BLaER1 treated with 17β-estradiol and CSF1 and Interleukin-3, amounts not matched to agents 10 nM and 100 nM (cell line): ENCODE measurements around the gene HNRNPA3.

Experiments used
- H3K27ac ChIP-seq, 11 experiments: shearing (Covaris generic); formaldehyde crosslinking; 2 replicates each; pipeline ENCODE4 v1.8.1; 2022
- H3K27me3 ChIP-seq, 11 experiments: shearing (Covaris generic); formaldehyde crosslinking; 2 replicates each; pipeline ENCODE4 v1.8.1; 2022
- H3K36me3 ChIP-seq, 11 experiments: shearing (Covaris generic); formaldehyde crosslinking; 2 replicates each; pipeline ENCODE4 v1.8.1; 2022
- H3K4me1 ChIP-seq, 10 experiments: shearing (Covaris generic); formaldehyde crosslinking; 2 replicates each; pipeline ENCODE4 v1.8.1; 2022
- H3K4me2 ChIP-seq, 11 experiments: shearing (Covaris generic); formaldehyde crosslinking; 2 replicates each; pipeline ENCODE4 v1.8.1; 2022
- H3K4me3 ChIP-seq, 10 experiments: shearing (Covaris generic); formaldehyde crosslinking; 2 replicates each; pipeline ENCODE4 v1.8.1; 2022
- H3K9ac ChIP-seq, 11 experiments: shearing (Covaris generic); formaldehyde crosslinking; 2 replicates each; pipeline ENCODE4 v1.8.1; 2022
- H3K9me3 ChIP-seq, 11 experiments: shearing (Covaris generic); formaldehyde crosslinking; replicated peaks in 1 of 11; 2 replicates each; pipeline ENCODE4 v1.8.1; 2022
- H4K20me1 ChIP-seq, 11 experiments: shearing (Covaris generic); formaldehyde crosslinking; 2 replicates each; pipeline ENCODE4 v1.8.1; 2022
- Cebpa-rat ChIP-seq, 11 experiments: shearing (Covaris generic); IDR thresholded peaks; 2 replicates each; pipeline ENCODE4 v1.8.1; 2022

HNRNPA3 gene

GRCh38 chr2:177212106-177212890 is at the start of gene HNRNPA3:
Gene HNRNPA3 (plus strand): TSS chr2:177212794. CDS start chr2:177212800, 6 bp downstream.
- no peaks in the 10 kb centered on the region for H3K9me3 ChIP-seq
- peak within 1 kb of the TSS; percentile 98 to 100 (median 100) for H3K27ac ChIP-seq
- H3K27me3 ChIP-seq = no peaks in the 10 kb centered on the region
- H4K20me1 ChIP-seq = peaks cover 40 to 42% (median 41%) of the 10 kb centered on the region in 11 experiments
- H3K4me1 ChIP-seq = peaks cover 29 to 47% (median 42%) of the 10 kb centered on the region in 10 experiments
- TF ChIP-seq Cebpa-rat (IDR thresholded peaks at IDR 0.05) = no peak
- H3K4me2 ChIP-seq = peak within 1 kb of the TSS; percentile 80 to 97 (median 89)
- H3K9ac ChIP-seq = peak within 1 kb of the TSS; percentile 98 to 100 (median 100)
- H3K36me3 ChIP-seq = peaks cover 30 to 40% (median 37%) of the 10 kb centered on the region in 11 experiments
- H3K4me3 ChIP-seq = peak within 1 kb of the TSS; percentile 60 to 93 (median 80)

- no peaks in the 10 kb centered on the region for H3K27me3 ChIP-seq
- H3K9me3 ChIP-seq = no peaks in the 10 kb centered on the region
- no peak for TF ChIP-seq Cebpa-rat (IDR thresholded peaks at IDR 0.05)
- H3K9ac ChIP-seq = peak overlapping the region in 4 of 11 experiments; percentile 47 to 72 (median 58); a peak in 5 of 22 replicates
- no peaks in the 10 kb centered on the region for H3K36me3 ChIP-seq
- H3K4me1 ChIP-seq = peaks cover 16 to 27% (median 20%) of the 10 kb centered on the region in 10 experiments
- H3K4me2 ChIP-seq = peak overlapping the region; percentile 63 to 89 (median 75); a peak in 16 of 22 replicates
- H3K4me3 ChIP-seq = peak overlapping the region in 1 of 10 experiments; percentile 45; a peak in 1 of 20 replicates
- H3K27ac ChIP-seq = no peak overlapping the region
- H4K20me1 ChIP-seq = no peaks in the 10 kb centered on the region
These were observed 48.5 kb upstream of the HNRNPA3 start for GRCh38 chr2:177164131-177164530.

- Histone ChIP-seq H3K27ac (peak overlapping the region in 8 of 11 experiments; percentile 11 to 64 (median 50); a peak in 13 of 22 replicates), H3K36me3 (no peaks in the 10 kb centered on the region), H3K4me2 (peak overlapping the region; percentile 63 to 89 (median 75); a peak in 21 of 22 replicates), H3K9me3 (no peaks in the 10 kb centered on the region), H3K4me3 (peak overlapping the region; percentile 30 to 62 (median 46); a peak in 19 of 20 replicates), H3K4me1 (peaks cover 18 to 32% (median 22%) of the 10 kb centered on the region in 10 experiments), H4K20me1 (no peaks in the 10 kb centered on the region), H3K27me3 (no peaks in the 10 kb centered on the region), H3K9ac (peak overlapping the region; percentile 15 to 72 (median 51); a peak in 18 of 22 replicates)
- TF ChIP-seq Cebpa-rat (IDR thresholded peaks at IDR 0.05) = peak; percentile 75 to 99 (median 97)
These were observed 48.0 kb upstream of the HNRNPA3 start for GRCh38 chr2:177164584-177165052.

GRCh38 chr2:177165061-177165583 is 47.5 kb upstream of the HNRNPA3 start:
- Histone ChIP-seq H3K9me3 (no peaks in the 10 kb centered on the region), H3K9ac (peak overlapping the region; percentile 15 to 72 (median 51); a peak in 19 of 22 replicates), H3K4me3 (peak overlapping the region; percentile 30 to 62 (median 46); a peak in 18 of 20 replicates), H3K27ac (peak overlapping the region in 8 of 11 experiments; percentile 11 to 64 (median 50); a peak in 13 of 22 replicates), H3K27me3 (no peaks in the 10 kb centered on the region), H3K4me2 (peak overlapping the region; percentile 63 to 89 (median 75)), H3K36me3 (no peaks in the 10 kb centered on the region), H3K4me1 (peaks cover 23 to 37% (median 27%) of the 10 kb centered on the region in 10 experiments), H4K20me1 (no peaks in the 10 kb centered on the region)
- no peak for TF ChIP-seq Cebpa-rat (IDR thresholded peaks at IDR 0.05)

GRCh38 chr2:177165721-177166711 is 46.6 kb upstream of the HNRNPA3 start:
- H3K4me2 ChIP-seq = peak overlapping the region; percentile 63 to 89 (median 75)
- no peaks in the 10 kb centered on the region for H3K27me3 ChIP-seq
- no peak for TF ChIP-seq Cebpa-rat (IDR thresholded peaks at IDR 0.05)
- H3K4me1 ChIP-seq = peaks cover 26 to 46% (median 30%) of the 10 kb centered on the region in 10 experiments
- peak overlapping the region in 3 of 10 experiments; percentile 31 to 48 (median 45); a peak in 4 of 20 replicates for H3K4me3 ChIP-seq
- peak overlapping the region in 6 of 11 experiments; percentile 0 to 64 (median 36); a peak in 6 of 22 replicates for H3K27ac ChIP-seq
- H4K20me1 ChIP-seq = no peaks in the 10 kb centered on the region
- H3K9me3 ChIP-seq = no peaks in the 10 kb centered on the region
- peak overlapping the region in 7 of 11 experiments; percentile 0 to 71 (median 40); a peak in 8 of 22 replicates for H3K9ac ChIP-seq
- no peaks in the 10 kb centered on the region for H3K36me3 ChIP-seq

- TF ChIP-seq Cebpa-rat (IDR thresholded peaks at IDR 0.05) = no peak
- Histone ChIP-seq H4K20me1 (no peaks in the 10 kb centered on the region), H3K4me3 (no peak overlapping the region), H3K27me3 (no peaks in the 10 kb centered on the region), H3K9me3 (no peaks in the 10 kb centered on the region), H3K27ac (peak overlapping the region in 6 of 11 experiments; percentile 3 to 60 (median 14); a peak in 6 of 22 replicates), H3K9ac (no peak overlapping the region), H3K36me3 (no peaks in the 10 kb centered on the region), H3K4me1 (peaks cover 23 to 70% (median 31%) of the 10 kb centered on the region in 10 experiments), H3K4me2 (peak overlapping the region in 10 of 11 experiments; percentile 8 to 77 (median 20); a peak in 12 of 22 replicates)
These were observed 42.6 kb upstream of the HNRNPA3 start for GRCh38 chr2:177169810-177170514.

GRCh38 chr2:177171418-177171865 is 41.2 kb upstream of the HNRNPA3 start:
- Histone ChIP-seq H3K9me3 (no peaks in the 10 kb centered on the region), H3K4me2 (peak overlapping the region in 5 of 11 experiments; percentile 21 to 77 (median 45); a peak in 9 of 22 replicates), H3K9ac (no peak overlapping the region), H4K20me1 (no peaks in the 10 kb centered on the region), H3K27ac (peak overlapping the region in 3 of 11 experiments; percentile 10 to 61 (median 60); a peak in 6 of 22 replicates), H3K36me3 (no peaks in the 10 kb centered on the region), H3K4me1 (peaks cover 8 to 63% (median 16%) of the 10 kb centered on the region in 10 experiments; a peak in 16 of 20 replicates), H3K27me3 (no peaks in the 10 kb centered on the region), H3K4me3 (no peak overlapping the region)
- TF ChIP-seq Cebpa-rat (IDR thresholded peaks at IDR 0.05) = no peak
